Endometrial microvascular endothelial cells (primary cell): Measurements from ENCODE around the gene DOCK1. TPM values are rescaled to one million over a fixed set of nuclear protein-coding genes. Genes with fewer than 3 reads are reported as not detected.

Source experiments
- in situ Hi-C: cut with HindIII; loops from 2 replicates; pipeline ENCODE4 v1.10.0; 2017; ENCODE audit warnings: low sequenced_read_pairs, low pct_unique_long_range_greater_than_20kb; ENCODE audit errors: inconsistent ontology term
- total RNA-seq: library from RNA; depleted of rRNA; stranded (reverse); fragments of >200 nt; gene quantifications from one replicate; pipeline ENCODE4 v1.2.3, GENCODE V29; 2015; ENCODE audit errors: inconsistent ontology term

Gene DOCK1
- total RNA-seq, 1 donor from 2014 or later = 38.1 TPM

GRCh38 chr10:127402596-127403409 lies 497.6 kb downstream of the DOCK1 start:
- in situ Hi-C loops = no loop called here

DNA sequence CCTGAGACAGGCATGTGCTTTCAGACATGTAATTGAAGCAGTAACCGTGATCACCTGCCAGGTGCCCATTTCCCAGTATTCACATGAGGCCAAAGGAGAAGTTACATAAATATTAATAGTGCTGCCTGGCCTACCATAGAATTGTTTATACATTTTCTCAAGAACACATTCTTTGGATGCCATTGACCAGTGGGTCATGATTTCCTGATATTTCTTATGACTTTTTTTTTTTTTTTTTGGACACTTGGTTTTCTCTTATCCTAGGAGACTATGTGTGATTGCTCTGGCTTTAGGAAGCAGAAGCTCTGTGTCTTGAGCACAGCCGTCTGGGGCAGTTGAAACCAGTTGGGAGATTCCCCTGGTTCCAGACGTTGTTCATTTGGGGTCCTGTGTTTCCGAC lies 500.0 kb downstream of the DOCK1 start:
- in situ Hi-C loops = no loop called here

GRCh38 chr10:127406018-127406550 lies 500.9 kb downstream of the DOCK1 start:
- in situ Hi-C loops = no loop called here

GRCh38 chr10:127407551-127407950 lies 502.3 kb downstream of the DOCK1 start:
- in situ Hi-C loops = no loop called here

DNA sequence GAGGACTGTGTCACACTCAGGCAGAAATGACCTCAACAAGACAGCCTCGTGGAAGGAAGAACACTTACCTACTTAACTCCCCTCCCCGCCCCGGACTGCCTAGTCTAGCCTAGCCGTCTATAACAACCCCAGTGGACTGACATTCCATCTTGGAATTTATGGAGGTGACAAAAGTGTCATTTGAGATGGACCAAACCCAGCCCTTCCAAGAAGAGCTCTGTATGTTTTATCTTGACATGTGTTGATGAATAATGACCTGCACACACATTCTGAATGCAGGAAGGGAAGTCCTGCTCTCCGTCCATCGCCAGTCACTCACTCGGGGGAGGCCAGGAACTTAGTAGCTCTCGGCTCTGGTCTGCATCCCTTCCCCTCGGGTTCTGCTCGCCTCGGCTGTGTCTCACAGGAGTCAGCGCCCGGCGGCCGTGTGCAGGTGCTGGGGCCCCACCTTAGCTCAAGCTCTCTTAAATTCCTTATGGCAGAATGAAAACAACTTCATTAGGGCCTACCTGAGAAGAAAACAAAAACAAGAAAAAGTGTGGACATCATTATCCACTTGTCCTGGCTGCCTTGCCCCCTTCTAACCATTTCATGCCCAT lies 503.0 kb downstream of the DOCK1 start:
- in situ Hi-C loops = no loop called here

GRCh38 chr10:127408733-127409132 lies 503.5 kb downstream of the DOCK1 start:
- in situ Hi-C loops = no loop called here

DNA sequence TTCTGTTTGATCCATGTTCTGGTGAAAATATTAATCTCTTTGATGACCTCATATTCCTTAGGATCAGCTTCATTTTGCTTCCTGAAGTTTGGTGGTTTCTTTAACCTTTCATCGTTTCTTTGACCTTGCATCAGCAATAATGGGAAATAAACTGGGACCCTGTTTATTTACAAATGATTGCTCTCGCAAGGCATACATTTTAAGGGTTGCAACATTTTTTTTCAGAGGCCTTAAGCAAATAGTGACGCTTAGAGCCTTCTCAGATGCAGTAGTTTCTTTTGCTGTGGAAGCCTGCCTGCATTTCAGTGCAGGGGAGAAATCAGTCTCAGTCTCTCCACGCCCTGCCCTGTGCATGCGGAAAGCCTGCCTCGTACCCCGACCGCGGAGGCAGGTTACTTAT lies 504.8 kb downstream of the DOCK1 start:
- in situ Hi-C loops = no loop called here

GRCh38 chr10:127411062-127411461 lies 505.8 kb downstream of the DOCK1 start:
- in situ Hi-C loops = no loop called here

DNA sequence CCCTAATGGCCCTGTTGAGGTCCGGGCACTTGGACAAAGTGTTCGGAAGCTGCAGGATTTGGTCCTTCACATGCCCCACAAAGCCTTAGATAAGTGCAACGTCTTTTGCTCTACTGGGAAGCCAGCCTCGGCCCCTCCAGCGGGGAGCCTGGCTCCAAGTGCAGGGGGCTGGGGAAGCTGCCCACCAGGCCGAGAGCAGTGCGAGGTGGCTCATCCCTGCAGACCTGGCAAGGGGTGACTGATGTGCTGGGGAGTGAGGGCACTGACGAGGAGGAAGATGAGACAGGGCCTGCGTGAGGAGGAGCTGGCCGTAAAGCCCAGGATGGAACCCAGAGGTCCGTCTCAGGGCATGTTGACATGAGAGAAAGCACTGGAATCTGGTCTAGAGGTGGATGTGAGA lies 508.1 kb downstream of the DOCK1 start:
- in situ Hi-C loops = no loop called here

GRCh38 chr10:127414024-127414423 lies 508.8 kb downstream of the DOCK1 start:
- in situ Hi-C loops = no loop called here

DNA sequence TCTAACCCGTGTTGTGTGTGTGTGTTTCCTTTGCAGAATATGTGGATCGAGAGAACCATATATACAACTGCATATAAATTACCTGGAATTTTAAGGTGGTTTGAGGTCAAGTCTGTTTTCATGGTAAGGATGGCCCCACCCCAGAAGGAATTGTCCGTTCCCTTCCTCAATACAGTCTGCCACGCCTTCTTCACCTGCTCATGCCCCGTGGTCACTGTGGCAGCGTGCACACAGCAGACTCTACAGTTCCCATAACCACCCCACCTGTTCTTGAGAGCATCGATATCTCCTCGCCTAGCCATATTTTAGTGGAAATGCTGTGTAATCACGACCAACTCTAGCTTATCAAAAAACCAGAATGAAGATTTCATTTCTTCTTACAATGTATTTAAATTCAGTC lies 509.9 kb downstream of the DOCK1 start:
- in situ Hi-C loops = no loop called here

DNA sequence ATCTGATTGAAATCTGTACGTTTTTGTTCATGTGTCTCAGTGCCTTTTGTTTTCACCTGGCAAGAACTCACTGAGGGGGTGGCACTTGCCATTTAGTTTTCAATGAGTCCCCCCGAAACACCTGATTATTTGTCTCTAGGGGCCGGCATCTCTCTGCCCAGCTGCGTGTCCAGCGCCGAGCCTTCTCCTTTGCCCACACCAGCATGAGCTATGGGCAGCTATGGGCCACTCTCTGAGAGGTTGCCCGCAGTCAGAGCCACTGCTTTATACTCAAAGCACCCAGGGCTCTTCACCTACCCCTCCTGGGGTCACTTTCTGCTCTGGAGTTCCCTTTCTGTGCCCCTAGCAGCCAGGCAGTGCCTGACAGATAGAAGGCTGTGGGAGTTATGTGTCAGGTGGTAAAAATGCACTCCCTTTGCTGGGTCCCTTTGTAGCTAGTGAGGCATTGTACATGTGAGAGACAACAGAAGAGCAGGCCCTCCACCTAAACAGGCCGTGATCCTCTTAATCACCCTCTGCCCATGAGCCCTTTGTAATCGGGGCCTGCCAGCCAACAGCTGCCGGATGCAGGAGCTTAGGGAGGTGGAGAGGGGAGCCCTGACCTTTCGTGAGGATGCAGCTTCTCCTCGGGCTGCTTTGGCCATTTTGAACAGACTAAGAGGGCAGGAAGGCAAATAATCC lies 510.8 kb downstream of the DOCK1 start:
- in situ Hi-C loops = no loop called here

DNA sequence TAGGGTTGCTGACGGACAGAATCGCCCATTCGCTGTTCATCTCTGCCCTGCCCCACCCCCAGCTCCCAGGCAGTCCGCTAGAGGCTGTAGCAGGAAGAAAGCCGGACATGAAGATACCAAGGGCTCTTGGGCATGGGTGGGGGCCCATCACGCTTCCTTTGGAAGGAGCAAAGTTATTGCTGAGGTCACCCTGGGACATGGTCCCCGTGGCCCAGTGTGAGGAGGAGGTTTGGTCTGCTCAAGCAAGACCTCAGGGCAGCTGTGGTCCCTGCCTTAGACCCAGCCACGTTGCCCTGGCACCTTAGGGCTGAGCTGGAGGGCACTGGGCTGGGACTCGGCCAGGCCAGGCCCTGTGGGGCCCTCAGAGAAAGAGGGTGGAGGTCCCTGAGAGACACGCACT lies 511.8 kb downstream of the DOCK1 start:
- in situ Hi-C loops = no loop called here

GRCh38 chr10:127417686-127418401 lies 512.6 kb downstream of the DOCK1 start:
- in situ Hi-C loops = no loop called here

DNA sequence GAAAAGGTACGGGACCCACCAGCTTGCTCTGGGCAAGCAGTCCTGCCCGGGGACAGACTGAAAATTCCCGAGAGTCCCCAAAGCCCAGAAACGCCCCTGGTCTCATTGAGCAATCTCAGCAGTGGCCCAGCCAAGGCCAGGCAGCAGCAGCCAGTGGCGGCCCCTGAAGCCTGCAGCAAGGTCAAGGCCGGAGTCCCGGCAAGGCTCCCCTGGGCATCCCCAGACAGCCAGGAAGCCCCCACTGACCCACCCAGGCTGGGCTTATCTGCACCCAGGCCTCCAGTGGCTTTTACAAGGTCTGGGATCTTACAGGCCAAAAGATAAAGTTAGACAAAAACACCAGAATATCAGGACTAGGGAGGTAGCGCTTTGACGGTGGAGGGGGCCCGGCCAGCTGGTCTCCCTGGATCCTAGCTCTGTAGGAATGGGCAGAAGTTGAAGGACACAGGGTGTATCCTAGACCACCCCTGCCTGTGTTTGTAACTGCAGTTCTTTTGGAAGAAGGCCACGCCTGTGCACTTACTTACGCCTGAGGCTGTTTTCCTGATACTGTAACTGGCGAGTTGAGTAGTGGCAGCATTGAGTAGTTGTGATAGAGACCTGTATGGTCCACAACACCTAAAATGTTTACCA lies 513.4 kb downstream of the DOCK1 start:
- in situ Hi-C loops = no loop called here

GRCh38 chr10:127420138-127420684 lies 515.0 kb downstream of the DOCK1 start:
- in situ Hi-C loops = no loop called here

- in situ Hi-C loops = no loop called here
Observed at GRCh38 chr10:127423218-127423915, 518.1 kb downstream of the DOCK1 start.
